HG03280 (cell line): Measurements from ENCODE around the gene XK.
A peak's percentile ranks its signal among the peaks of the same experiment; 100 is the strongest.
"Not testable (repeated sequence)": the region's sequence is repeated elsewhere in the genome, so short reads cannot be mapped to it uniquely, and the experiment has no call there.

Experiments
- ATAC-seq: cut with Tn5 transposase; IDR thresholded peaks from one replicate; pipeline ENCODE4 v1.9.1; 2021; ENCODE audit warnings: mild to moderate bottlenecking, moderate library complexity; ENCODE audit not compliant: unreplicated experiment

XK gene

GRCh38 chrX:37753384-37753783 is 67.8 kb downstream of the XK start:
- ATAC-seq = no peak

GRCh38 chrX:37754516-37754915 is 68.9 kb downstream of the XK start:
- ATAC-seq = no peak

GRCh38 chrX:37755025-37755424 is 69.4 kb downstream of the XK start:
- peak; percentile 88 for ATAC-seq

GRCh38 chrX:37757082-37757481 is 71.5 kb downstream of the XK start:
- ATAC-seq = no peak

GRCh38 chrX:37759351-37759750 is 73.8 kb downstream of the XK start:
- ATAC-seq = no peak

- no peak for ATAC-seq
Observed at GRCh38 chrX:37759878-37760418, 74.4 kb downstream of the XK start.

- no peak for ATAC-seq
Observed at GRCh38 chrX:37763400-37763799, 77.8 kb downstream of the XK start.

- ATAC-seq = no peak
Observed at GRCh38 chrX:37765507-37765906, 79.9 kb downstream of the XK start.

- no peak for ATAC-seq
Observed at GRCh38 chrX:37767430-37767829, 81.8 kb downstream of the XK start.

GRCh38 chrX:37768866-37769265 is 83.3 kb downstream of the XK start:
- ATAC-seq = not testable (repeated sequence)

GRCh38 chrX:37776283-37776986 is 90.8 kb downstream of the XK start:
- ATAC-seq = peak; percentile 70

- peak; percentile 14 for ATAC-seq
Observed at GRCh38 chrX:37776987-37777325, 91.4 kb downstream of the XK start.

- no peak for ATAC-seq
Observed at GRCh38 chrX:37779857-37780256, 94.3 kb downstream of the XK start, which contains the start of gene CYBB. Gene CYBB, plus strand, starts transcription at chrX:37780059. Its CDS starts 19 bp downstream, at chrX:37780078.

GRCh38 chrX:37781081-37781480 is 95.5 kb downstream of the XK start:
- ATAC-seq = no peak
